Activated gamma-delta T cell treated with anti-CD3 and anti-CD28 coated beads, Interleukin-2, amount 50 U/mL, for 16 hours (primary cell): ENCODE results near the gene NRXN2.
"Not testable (repeated sequence)": the region's sequence is repeated elsewhere in the genome, so short reads cannot be mapped to it uniquely, and the experiment has no call there.

Experiments
- DNase-seq: peaks from one replicate; pipeline ENCODE4 v3.0.0-alpha.2; 2020; ENCODE audit warnings: low read depth

The NRXN2 gene

GRCh38 chr11:64564419-64564818 is 158.6 kb downstream of the NRXN2 start:
- no peak for DNase-seq

- DNase-seq = no peak
Measured at GRCh38 chr11:64563966-64564365, 159.0 kb downstream of the NRXN2 start.

DNA sequence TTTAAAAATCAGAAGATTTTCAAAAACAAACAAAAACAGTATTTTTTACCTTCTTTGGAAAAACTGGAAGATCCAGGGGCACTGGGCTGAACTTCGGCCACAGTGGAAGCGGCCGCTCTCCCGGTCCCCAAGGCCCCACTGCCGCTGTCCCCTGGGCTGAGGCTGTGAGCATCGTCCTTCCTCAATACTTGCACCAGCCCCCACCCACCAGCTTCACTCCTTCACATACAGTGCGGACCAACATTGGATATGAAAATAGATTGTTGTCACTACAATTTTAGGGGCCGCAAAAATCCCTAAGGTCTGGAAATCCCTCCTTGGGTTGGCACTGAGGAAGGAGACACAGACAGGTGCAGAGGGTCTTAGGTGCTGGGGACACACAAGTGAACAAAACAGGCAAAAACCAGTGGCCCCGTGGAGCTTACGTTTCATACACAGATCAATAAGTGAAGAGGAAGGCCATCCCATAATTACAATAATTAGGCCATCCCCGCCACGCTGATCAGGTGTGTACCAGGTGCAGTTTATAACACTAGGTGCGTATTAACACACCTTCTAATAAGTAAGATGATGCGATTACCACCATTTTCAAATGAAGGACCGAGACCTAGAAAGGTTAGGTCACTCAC is 160.2 kb downstream of the NRXN2 start:
- no peak for DNase-seq

GRCh38 chr11:64561984-64562722 is 160.8 kb downstream of the NRXN2 start:
- no peak for DNase-seq

GRCh38 chr11:64561429-64561828 is 161.6 kb downstream of the NRXN2 start:
- not testable (repeated sequence) for DNase-seq

DNA sequence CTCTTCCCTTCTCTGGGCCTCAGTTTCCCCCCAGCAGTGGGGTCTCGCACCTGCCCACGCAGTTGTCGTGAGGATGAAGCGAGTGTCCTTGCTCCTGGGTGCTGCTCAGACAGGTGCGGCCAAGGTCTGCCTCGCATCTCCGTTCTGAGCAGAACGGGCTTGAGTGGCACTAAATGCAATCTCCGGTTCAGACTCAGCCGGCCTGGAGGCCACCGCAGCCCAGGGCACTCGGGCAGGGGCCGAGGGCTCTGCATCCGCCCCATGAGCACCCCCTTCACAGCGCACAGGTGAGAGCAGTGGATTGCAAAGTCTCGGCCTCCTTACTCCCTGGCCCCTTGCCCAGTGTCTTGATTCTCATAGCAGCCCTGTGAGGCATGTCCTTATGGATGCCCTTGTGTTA is 162.1 kb downstream of the NRXN2 start:
- DNase-seq = no peak

- no peak for DNase-seq
Measured at GRCh38 chr11:64560139-64560771, 162.7 kb downstream of the NRXN2 start.

DNA sequence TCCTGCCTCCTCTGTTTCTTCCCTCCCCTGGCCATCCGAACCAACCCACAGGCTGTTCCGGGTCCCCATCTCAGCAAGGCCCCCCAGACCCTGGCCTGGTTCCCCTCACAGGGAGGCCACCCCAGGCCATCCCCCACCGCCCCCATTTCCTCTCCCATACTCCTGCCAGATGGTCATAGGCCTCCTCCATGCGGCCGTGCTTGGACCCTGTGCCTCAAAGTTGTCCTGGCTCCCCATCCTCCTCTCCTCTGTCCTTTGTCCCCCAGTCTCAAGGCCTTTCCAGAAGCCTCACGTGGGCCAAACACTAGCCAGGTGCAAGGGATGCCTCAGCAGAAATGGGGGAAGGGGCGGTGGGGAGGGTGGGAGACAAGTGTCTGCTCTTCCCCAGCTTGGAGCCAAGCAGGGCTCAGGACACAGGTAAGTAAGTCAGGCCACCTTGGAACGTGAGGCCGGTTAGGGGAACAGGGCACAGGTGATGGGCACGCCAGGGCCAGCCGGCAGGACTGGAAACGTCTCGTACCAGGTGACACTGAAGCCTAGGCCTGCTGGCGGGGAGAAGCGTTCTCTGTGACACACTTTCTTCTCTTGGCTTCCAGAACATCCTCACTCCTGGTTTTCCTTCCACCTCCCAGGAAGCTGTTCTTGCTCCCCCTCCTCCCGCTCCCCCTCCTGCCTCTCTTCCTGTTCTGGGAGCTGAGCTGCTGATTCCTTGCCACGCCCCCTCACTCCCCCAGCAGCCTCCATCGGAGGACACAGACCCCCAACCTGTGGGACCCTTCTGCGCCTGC is 163.5 kb downstream of the NRXN2 start:
- no peak for DNase-seq

- no peak for DNase-seq
Measured at GRCh38 chr11:64558869-64559268, 164.1 kb downstream of the NRXN2 start.

DNA sequence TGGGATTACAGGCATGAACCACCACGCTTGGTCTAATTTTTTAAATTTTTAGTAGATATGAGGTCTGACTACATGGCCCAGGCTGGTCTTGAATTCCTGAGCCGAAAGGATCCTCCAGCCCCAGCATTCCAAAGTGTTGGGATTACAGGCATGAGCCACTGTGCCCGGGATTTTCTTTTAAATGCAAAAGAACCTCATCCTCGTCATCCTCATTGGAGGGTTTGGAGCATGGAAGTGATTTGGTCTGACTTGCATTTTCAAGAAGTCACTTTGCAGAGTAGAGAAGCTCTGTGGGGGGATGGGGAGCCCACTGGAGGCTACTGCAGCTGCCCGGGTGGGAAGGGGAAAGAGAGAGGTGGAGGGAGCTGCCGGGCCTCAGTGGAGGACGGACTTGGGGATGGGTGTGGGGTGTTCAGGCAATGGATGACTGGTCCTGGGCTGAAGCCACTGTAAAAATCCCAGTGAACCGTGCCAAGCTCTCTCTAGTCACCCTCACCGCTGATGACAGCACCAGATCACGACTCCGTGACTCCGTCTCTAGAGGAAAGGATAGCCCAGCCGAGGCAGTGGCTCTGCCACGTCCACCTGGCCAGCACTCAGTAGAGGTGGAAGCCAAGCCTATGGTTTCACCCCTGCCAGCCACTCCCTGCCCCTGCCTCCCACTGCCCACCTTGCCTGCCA is 164.8 kb downstream of the NRXN2 start:
- no peak for DNase-seq

- no peak for DNase-seq
Measured at GRCh38 chr11:64556721-64557250, 166.2 kb downstream of the NRXN2 start.
